ENCODE results near the gene TRIM40. TPM values are rescaled to one million over a fixed set of nuclear protein-coding genes. Genes with fewer than 3 reads are reported as not detected.

The TRIM40 gene
- total RNA-seq = not detected

- Mint-ChIP-seq H3K4me3 (no peak within 1 kb of the TSS), H3K9me3 (no peaks in the 10 kb centered on the region), H3K36me3 (ENCODE audit: insufficient read depth) (no peaks in the 10 kb centered on the region), H3K27me3 (ENCODE audit: low read depth) (peaks cover 42% of the 10 kb centered on the region), H3K4me1 (ENCODE audit: low read depth) (peaks cover 3% of the 10 kb centered on the region)
- ATAC-seq = no peak
- no peak for DNase-seq
Measured at GRCh38 chr6:30135757-30136156, at the start of gene TRIM40. TRIM40 (plus strand) TSS chr6:30136140; CDS start chr6:30137037, 897 bp downstream.

DNA sequence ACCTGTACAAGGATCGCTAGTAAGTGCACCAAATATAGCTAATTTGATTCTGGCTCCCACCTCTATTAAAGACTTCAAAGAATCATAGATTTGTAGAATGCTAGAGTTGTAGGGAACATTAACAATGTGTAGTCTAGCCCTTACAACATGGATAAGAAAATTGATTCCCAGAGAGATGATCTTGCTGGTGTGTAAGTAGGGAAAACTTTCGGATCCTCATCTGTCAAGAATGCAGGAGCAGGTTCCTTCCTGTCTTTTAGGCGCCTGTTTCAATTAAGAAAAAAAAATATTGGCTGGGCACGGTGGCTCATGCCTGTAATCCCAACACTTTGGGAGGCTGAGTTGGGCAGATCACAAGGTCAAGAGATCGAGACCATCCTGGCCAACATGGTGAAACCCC lies 48.1 kb upstream of the TRIM40 start:
- H3K27me3 Mint-ChIP-seq (ENCODE audit: low read depth) = peaks cover 51% of the 10 kb centered on the region
- ATAC-seq (no peak), DNase-seq (no peak)
- H3K4me1 Mint-ChIP-seq (ENCODE audit: low read depth) = no peaks in the 10 kb centered on the region
- H3K9me3 Mint-ChIP-seq = no peaks in the 10 kb centered on the region
- H3K36me3 Mint-ChIP-seq (ENCODE audit: insufficient read depth) = peaks cover 4% of the 10 kb centered on the region
- H3K4me3 Mint-ChIP-seq = no peak overlapping the region

- no peak for ATAC-seq
- H3K4me1 Mint-ChIP-seq (ENCODE audit: low read depth) = no peaks in the 10 kb centered on the region
- H3K36me3 Mint-ChIP-seq (ENCODE audit: insufficient read depth) = peaks cover 4% of the 10 kb centered on the region
- no peaks in the 10 kb centered on the region for H3K9me3 Mint-ChIP-seq
- DNase-seq = no peak
- peaks cover 62% of the 10 kb centered on the region for H3K27me3 Mint-ChIP-seq (ENCODE audit: low read depth)
- no peak overlapping the region for H3K4me3 Mint-ChIP-seq
Measured at GRCh38 chr6:30091577-30092381, 44.2 kb upstream of the TRIM40 start.

DNA sequence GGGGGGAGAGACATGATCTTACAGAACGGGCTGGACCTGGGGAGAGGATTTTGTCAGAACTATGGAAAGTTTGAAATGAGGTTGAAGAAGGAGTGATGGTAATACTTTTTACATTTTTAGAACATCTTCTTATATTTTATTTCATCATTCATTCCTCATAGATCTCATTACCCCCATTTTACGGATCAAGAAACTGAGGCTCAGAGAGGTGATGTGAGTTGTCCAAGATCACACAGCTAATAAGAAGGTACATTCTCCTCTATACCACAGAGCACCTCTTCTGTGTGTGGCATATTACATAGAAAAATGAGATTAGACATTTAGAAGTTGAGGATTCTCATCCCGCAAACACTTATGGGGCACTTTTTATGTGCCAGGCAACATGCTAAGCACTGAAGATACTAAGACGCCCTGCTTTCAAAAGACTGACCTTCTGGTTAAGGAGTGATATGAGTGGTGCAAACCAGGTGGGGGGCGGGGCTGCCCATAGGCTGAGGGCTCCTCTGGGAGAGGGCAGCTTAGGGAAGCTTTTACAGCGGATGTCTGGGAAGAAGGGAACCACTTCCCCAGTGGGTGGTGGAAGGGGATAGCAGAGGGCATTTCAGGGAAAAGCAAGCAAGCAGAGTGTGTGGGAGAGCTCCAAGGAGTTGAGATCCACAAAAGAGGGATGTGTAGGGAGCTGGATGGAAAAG lies 42.9 kb upstream of the TRIM40 start:
- ATAC-seq (no peak), DNase-seq (no peak)
- Mint-ChIP-seq H3K4me3 (no peak overlapping the region), H3K36me3 (ENCODE audit: insufficient read depth) (peaks cover 4% of the 10 kb centered on the region), H3K4me1 (ENCODE audit: low read depth) (peaks cover 8% of the 10 kb centered on the region), H3K9me3 (no peaks in the 10 kb centered on the region), H3K27me3 (ENCODE audit: low read depth) (peaks cover 58% of the 10 kb centered on the region)

- peaks cover 4% of the 10 kb centered on the region for H3K36me3 Mint-ChIP-seq (ENCODE audit: insufficient read depth)
- DNase-seq = no peak
Measured at GRCh38 chr6:30093951-30094661, 41.8 kb upstream of the TRIM40 start.

GRCh38 chr6:30096829-30097228 lies 39.1 kb upstream of the TRIM40 start:
- Mint-ChIP-seq H3K27me3 (ENCODE audit: low read depth) (peaks cover 58% of the 10 kb centered on the region), H3K9me3 (no peaks in the 10 kb centered on the region), H3K36me3 (ENCODE audit: insufficient read depth) (no peaks in the 10 kb centered on the region), H3K4me1 (ENCODE audit: low read depth) (peaks cover 34% of the 10 kb centered on the region), H3K4me3 (no peak overlapping the region)
- DNase-seq (no peak), ATAC-seq (no peak)

More at GRCh38 chr6:30093951-30094661, 41.8 kb upstream of the TRIM40 start:
- no peak for ATAC-seq
- peaks cover 62% of the 10 kb centered on the region for H3K27me3 Mint-ChIP-seq (ENCODE audit: low read depth)
- no peak overlapping the region for H3K4me3 Mint-ChIP-seq
- H3K9me3 Mint-ChIP-seq = no peaks in the 10 kb centered on the region
- peaks cover 14% of the 10 kb centered on the region for H3K4me1 Mint-ChIP-seq (ENCODE audit: low read depth)

DNA sequence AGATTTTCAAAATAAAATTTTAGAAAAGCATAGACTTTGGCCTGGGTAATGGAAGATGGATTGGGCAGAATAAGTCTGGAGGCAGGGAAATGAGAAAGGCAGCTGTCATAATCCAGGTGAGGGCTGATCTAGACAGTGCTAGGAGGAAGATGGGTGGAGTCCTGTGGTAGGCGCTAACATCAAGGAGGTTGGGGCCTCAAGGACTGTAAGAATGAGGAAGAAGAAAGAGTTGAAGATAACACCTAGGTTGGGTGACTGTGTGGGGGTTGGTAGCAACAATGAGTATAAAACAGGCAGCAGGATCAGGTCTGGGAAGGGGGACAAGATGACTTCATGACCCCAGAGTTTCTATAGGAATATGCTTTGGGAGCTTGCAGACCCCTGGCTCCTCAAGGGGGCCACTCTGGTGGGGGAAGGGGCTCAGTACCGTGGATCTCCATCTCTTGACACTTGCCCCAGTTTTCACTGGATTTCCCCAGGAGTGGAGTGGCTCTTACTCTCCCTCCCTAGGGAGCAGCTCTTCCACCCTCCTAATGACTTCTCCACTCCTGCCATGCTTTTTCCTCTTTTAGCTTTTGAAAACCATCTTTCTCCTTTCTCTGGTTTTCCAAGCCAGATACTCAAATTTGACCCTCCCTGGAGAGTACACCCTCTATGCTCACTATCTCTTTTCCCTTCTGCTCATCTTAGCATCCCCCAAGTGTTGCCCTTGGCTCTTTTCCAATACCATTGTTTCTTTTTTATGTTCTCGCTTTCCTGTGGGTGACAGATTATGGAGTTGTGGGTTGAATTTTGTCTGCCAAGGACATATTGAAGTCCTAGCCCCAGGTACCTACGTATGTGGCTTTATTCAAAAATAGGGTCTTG lies 37.8 kb upstream of the TRIM40 start:
- Mint-ChIP-seq H3K9me3 (no peaks in the 10 kb centered on the region), H3K4me3 (no peak overlapping the region), H3K4me1 (ENCODE audit: low read depth) (peaks cover 43% of the 10 kb centered on the region), H3K36me3 (ENCODE audit: insufficient read depth) (no peaks in the 10 kb centered on the region), H3K27me3 (ENCODE audit: low read depth) (peaks cover 51% of the 10 kb centered on the region)
- DNase-seq (no peak), ATAC-seq (no peak)

DNA sequence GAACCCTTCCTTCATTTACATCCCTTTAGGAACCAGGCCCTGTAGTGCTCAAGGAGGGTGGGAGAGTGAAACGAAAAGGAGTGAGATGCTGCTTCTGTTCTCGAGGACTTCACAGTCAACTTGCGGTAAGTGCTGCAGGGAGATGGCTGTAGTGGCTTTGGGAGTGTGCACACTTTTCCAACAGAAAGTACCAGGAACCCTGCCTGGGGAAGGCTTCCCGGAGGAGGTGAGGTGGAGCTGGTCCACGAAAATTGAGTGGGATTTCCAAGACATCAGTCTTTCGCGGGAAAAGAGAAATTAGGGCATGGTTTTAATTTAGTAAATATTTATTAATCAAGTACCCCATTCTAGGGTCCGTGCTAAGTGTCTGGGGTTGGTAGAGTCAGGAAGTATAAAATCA lies 35.8 kb upstream of the TRIM40 start:
- Mint-ChIP-seq H3K9me3 (no peaks in the 10 kb centered on the region), H3K27me3 (ENCODE audit: low read depth) (peaks cover 45% of the 10 kb centered on the region), H3K4me3 (peak overlapping the region; percentile 56), H3K36me3 (ENCODE audit: insufficient read depth) (no peaks in the 10 kb centered on the region), H3K4me1 (ENCODE audit: low read depth) (peaks cover 49% of the 10 kb centered on the region)
- DNase-seq (no peak), ATAC-seq (no peak)

GRCh38 chr6:30100585-30101443 lies 35.1 kb upstream of the TRIM40 start:
- peaks cover 49% of the 10 kb centered on the region for H3K4me1 Mint-ChIP-seq (ENCODE audit: low read depth)
- peaks cover 42% of the 10 kb centered on the region for H3K27me3 Mint-ChIP-seq (ENCODE audit: low read depth)
- ATAC-seq = peak in 1 of 2 donors; percentile 9
- peak overlapping the region; percentile 72 for H3K4me3 Mint-ChIP-seq
- DNase-seq = no peak
- H3K36me3 Mint-ChIP-seq (ENCODE audit: insufficient read depth) = no peaks in the 10 kb centered on the region
- no peaks in the 10 kb centered on the region for H3K9me3 Mint-ChIP-seq

GRCh38 chr6:30101444-30102413 lies 34.2 kb upstream of the TRIM40 start:
- ATAC-seq (peak; percentile 62 to 66), DNase-seq (peak; percentile 46)
- no peaks in the 10 kb centered on the region for H3K36me3 Mint-ChIP-seq (ENCODE audit: insufficient read depth)
- H3K27me3 Mint-ChIP-seq (ENCODE audit: low read depth) = peaks cover 43% of the 10 kb centered on the region
- no peaks in the 10 kb centered on the region for H3K9me3 Mint-ChIP-seq
- peaks cover 49% of the 10 kb centered on the region for H3K4me1 Mint-ChIP-seq (ENCODE audit: low read depth)
- H3K4me3 Mint-ChIP-seq = peak overlapping the region; percentile 72

- peaks cover 44% of the 10 kb centered on the region for H3K27me3 Mint-ChIP-seq (ENCODE audit: low read depth)
- H3K36me3 Mint-ChIP-seq (ENCODE audit: insufficient read depth) = no peaks in the 10 kb centered on the region
- ATAC-seq (peak; percentile 3 to 9), DNase-seq (no peak)
- H3K4me3 Mint-ChIP-seq = peak overlapping the region; percentile 82
- H3K4me1 Mint-ChIP-seq (ENCODE audit: low read depth) = peaks cover 46% of the 10 kb centered on the region
- H3K9me3 Mint-ChIP-seq = no peaks in the 10 kb centered on the region
Measured at GRCh38 chr6:30102414-30102969, 33.4 kb upstream of the TRIM40 start.
